Memory B cell (primary cell): ENCODE measurements around the gene TMF1.

Experiments used
- ATAC-seq: fragments of 150-1000 bp; cut with Tn5 transposase; 2 replicates; pipeline ENCODE4 v1.10.0; 2021; ENCODE audit warnings: low read depth, mild to moderate bottlenecking, moderate library complexity
- DNase-seq, 2 donors: peaks; one replicate each; pipeline ENCODE4 v3.0.0; 2022; ENCODE audit warnings: low spot score in 2 of 2
- H3K27ac Mint-ChIP-seq: one replicate; pipeline ENCODE4 v1.8.0; 2022; ENCODE audit warnings: mild to moderate bottlenecking, moderate library complexity, mixed read lengths
- H3K27me3 Mint-ChIP-seq: one replicate; pipeline ENCODE4 v1.8.0; 2022; ENCODE audit warnings: mixed read lengths
- H3K36me3 Mint-ChIP-seq: one replicate; pipeline ENCODE4 v1.8.0; 2022; ENCODE audit warnings: mild to moderate bottlenecking, mixed read lengths
- H3K4me1 Mint-ChIP-seq: one replicate; pipeline ENCODE4 v1.8.0; 2022; ENCODE audit warnings: mixed read lengths
- H3K4me3 Mint-ChIP-seq: one replicate; pipeline ENCODE4 v1.8.0; 2022; ENCODE audit warnings: mild to moderate bottlenecking, moderate library complexity, mixed read lengths
- H3K9me3 Mint-ChIP-seq: one replicate; pipeline ENCODE4 v1.8.0; 2022; ENCODE audit warnings: mixed read lengths

TMF1 gene

DNA sequence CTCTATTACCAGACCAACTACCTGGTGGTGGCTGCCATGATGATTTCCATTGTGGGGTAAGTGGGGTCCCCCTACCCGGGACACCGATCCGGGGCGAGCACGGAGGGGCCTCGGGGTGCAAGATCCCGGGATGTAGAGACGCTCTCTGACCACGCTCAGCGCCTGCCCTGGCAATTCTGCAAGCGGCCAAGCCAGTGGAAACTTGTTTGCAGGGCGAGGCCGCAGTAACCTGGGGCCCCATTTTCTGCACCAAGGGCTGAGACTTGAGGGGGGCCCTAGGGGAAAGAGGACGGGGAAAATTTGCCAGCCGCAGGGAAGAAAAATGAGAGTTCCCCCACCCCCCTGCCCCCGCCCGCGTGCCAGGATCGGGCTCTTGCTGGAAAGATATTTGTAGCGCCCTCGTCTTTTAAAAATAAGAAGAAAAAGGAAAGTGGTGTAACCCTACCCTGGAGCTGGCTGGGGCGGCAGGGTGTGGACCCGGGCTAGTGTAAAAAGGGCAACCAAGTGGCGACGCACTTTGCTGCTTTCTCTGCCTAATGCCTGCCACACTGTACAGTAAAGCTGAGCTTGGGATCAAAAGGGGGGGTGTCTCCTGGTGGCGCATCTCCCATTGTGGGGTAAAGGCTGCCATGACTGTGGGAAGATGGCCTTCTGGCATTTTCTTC is 33.2 kb upstream of the TMF1 start:
- H3K36me3 Mint-ChIP-seq = peaks cover 7% of the 10 kb centered on the region
- H3K4me3 Mint-ChIP-seq = peak overlapping the region; percentile 98
- H3K27ac Mint-ChIP-seq = peak overlapping the region; percentile 99
- no peaks in the 10 kb centered on the region for H3K27me3 Mint-ChIP-seq
- ATAC-seq (no peak), DNase-seq (no peak)
- H3K9me3 Mint-ChIP-seq = no peaks in the 10 kb centered on the region
- peaks cover 49% of the 10 kb centered on the region for H3K4me1 Mint-ChIP-seq

DNA sequence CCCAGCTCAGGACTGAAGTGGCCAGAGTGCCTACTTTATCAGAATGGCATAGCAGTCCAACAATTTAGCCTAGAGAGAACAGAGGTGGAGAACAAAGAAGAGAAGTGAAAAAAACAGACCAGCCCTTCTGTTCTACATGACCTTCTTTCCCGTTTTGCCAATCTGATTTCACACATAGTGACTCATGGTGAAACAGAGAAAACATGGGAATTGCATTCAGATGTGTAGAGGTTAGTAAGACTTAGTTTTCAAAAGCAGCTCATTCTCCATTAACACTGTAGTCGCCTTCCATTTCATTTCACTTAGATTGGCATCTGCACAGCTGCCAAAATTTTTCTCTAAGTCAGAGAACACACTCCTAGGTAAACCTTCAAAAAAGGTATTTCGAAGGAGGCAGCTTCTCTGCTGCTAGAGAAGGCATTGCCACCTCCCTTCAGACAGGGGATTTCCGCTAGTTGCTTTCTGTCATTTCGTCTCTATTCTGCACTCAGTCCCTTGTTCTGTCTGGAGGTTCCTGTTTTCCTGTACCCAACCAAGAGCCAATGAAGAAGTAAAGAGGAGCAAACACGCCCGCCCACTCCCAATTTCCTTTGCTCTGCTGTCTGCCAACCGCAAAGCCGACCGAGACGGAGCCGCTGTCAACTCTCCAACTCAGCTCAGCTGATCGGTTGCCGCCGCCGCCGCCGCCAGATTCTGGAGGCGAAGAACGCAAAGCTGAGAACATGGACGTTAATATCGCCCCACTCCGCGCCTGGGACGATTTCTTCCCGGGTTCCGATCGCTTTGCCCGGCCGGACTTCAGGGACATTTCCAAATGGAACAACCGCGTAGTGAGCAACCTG is 32.4 kb upstream of the TMF1 start, which contains the start of gene ARL6IP5:
Gene ARL6IP5, plus strand, starts transcription at position 612 of the 842 bp plus-strand sequence. Its CDS starts 111 bp downstream, at position 723.
- Mint-ChIP-seq H3K4me3 (peak within 1 kb of the TSS; percentile 98), H3K27me3 (no peaks in the 10 kb centered on the region), H3K4me1 (peaks cover 42% of the 10 kb centered on the region), H3K36me3 (peaks cover 5% of the 10 kb centered on the region), H3K9me3 (no peaks in the 10 kb centered on the region), H3K27ac (peak within 1 kb of the TSS; percentile 99)
- DNase-seq (peak; percentile 79 to 90), ATAC-seq (peak; percentile 77)

DNA sequence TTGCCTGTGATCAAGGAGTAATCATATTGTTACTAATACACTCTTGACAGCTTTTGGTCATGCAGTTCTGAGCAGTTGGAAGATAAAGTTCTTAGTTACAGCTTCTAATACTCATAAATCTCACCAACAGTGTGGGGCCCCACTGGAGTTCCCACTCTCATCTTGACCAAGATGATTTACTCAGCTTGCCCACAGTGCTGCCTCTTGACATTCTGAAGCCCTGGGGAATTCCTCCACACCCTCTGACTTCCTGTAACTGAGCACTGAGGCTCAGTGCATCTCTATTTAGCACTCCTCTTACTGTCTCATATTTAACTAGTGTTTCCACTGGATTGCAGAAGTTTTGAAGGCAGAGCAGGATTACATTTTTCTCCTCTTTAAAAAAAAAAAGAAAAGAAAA is 30.7 kb upstream of the TMF1 start:
- DNase-seq (peak in 1 of 2 donors; percentile 48), ATAC-seq (peak; percentile 40)
- Mint-ChIP-seq H3K27ac (peak overlapping the region; percentile 99), H3K4me3 (peak overlapping the region; percentile 65), H3K27me3 (no peaks in the 10 kb centered on the region), H3K4me1 (peaks cover 38% of the 10 kb centered on the region), H3K36me3 (no peaks in the 10 kb centered on the region), H3K9me3 (no peaks in the 10 kb centered on the region)

DNA sequence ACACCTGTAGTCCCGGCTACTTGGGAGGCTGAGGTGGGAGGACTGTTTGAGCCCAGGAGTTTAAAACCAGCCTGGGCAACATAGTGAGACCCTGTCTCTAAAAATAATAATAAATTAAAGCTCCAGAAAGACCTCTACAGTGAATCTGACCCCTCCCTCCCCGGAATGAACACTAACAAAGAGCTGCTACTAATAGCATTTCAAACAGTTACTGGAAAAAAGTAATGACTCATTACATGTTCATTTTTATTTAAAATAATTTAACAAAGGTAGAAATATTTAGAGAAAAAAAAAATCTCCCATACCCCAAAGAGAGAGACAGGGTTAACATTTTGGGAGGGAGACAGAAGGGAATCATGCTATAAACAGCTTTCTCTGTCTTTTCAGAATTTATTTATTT is 30.2 kb upstream of the TMF1 start:
- Mint-ChIP-seq H3K36me3 (no peaks in the 10 kb centered on the region), H3K4me3 (no peak overlapping the region), H3K4me1 (peaks cover 40% of the 10 kb centered on the region), H3K27me3 (no peaks in the 10 kb centered on the region), H3K27ac (peak overlapping the region; percentile 99), H3K9me3 (no peaks in the 10 kb centered on the region)
- DNase-seq (no peak), ATAC-seq (no peak)

DNA sequence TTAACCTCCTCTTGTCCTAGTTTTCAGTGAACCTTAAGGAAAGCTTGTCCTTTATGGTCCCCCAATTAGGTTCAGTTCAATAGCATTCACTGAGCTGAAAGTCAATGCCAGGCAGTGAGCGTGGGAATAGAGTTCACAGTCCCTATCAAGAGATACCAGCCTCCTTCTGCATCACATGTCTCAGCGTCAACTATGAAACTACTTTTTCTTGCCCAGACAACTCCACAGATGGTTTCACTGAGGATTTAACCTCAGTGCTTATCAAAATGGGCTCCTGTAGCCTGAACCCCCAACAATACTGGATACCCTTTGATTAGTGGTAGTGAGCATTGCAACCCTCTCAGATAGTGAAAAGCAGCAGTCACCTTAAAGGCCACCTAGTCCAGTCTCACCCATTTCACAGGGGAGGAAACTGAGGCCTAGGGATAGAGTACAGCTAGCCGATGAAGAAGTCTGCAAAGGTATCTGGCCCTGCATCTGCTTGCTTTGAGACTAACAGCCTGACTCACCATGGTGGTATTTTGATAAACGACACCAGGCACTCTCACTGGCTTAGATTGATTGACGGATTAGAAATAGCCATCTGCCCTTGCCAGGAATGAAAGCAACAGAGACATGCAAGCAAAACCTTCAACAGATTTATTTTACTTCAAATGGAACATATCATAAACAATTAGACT is 29.6 kb upstream of the TMF1 start:
- H3K4me3 Mint-ChIP-seq = peak overlapping the region; percentile 47
- peak overlapping the region; percentile 99 for H3K27ac Mint-ChIP-seq
- H3K27me3 Mint-ChIP-seq = no peaks in the 10 kb centered on the region
- ATAC-seq (no peak), DNase-seq (no peak)
- peaks cover under 1% of the 10 kb centered on the region for H3K36me3 Mint-ChIP-seq
- H3K9me3 Mint-ChIP-seq = no peaks in the 10 kb centered on the region
- peaks cover 40% of the 10 kb centered on the region for H3K4me1 Mint-ChIP-seq

DNA sequence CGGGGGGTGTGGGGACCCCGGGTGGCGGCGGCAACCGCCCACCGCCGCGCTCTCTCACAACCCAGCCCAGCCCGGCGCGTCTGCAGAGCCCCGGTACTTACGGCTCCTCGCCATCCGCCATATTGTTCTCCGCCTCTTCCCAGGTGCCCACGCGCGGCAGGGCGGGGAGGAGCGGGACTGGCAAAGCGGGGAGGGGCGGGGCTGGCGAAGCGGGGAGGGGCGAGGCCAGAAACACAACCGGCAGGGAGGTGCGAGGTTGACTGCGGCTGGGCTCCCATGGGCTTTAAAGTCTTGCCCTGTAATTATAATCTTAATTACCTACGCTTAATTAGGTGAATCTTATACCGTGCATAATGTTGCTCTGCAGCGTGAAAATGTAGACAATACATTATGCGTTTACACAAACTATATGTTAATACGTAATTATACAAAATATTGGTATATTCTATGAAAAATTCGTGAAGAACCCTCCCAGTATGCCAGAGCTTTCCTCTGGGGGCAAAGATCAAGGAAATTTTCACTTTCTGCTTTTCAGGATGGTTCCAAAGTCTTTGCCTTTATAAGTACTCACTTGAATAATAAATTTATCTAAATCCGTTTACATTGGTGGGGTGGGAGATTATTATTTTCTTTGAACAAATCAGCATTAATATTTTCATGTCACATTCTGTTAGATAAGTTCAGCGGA is 28.2 kb upstream of the TMF1 start, which contains the start of gene UBA3:
Gene UBA3, minus strand, starts transcription at position 133 of the 688 bp plus-strand sequence. Its CDS starts 12 bp downstream, at position 121.
- peaks cover 36% of the 10 kb centered on the region for H3K4me1 Mint-ChIP-seq
- peak; percentile 72 to 77 for DNase-seq
- H3K36me3 Mint-ChIP-seq = peaks cover 2% of the 10 kb centered on the region
- peak; percentile 66 for ATAC-seq
- H3K9me3 Mint-ChIP-seq = no peaks in the 10 kb centered on the region
- peak within 1 kb of the TSS; percentile 99 for H3K27ac Mint-ChIP-seq
- H3K4me3 Mint-ChIP-seq = peak within 1 kb of the TSS; percentile 84
- H3K27me3 Mint-ChIP-seq = no peaks in the 10 kb centered on the region

DNA sequence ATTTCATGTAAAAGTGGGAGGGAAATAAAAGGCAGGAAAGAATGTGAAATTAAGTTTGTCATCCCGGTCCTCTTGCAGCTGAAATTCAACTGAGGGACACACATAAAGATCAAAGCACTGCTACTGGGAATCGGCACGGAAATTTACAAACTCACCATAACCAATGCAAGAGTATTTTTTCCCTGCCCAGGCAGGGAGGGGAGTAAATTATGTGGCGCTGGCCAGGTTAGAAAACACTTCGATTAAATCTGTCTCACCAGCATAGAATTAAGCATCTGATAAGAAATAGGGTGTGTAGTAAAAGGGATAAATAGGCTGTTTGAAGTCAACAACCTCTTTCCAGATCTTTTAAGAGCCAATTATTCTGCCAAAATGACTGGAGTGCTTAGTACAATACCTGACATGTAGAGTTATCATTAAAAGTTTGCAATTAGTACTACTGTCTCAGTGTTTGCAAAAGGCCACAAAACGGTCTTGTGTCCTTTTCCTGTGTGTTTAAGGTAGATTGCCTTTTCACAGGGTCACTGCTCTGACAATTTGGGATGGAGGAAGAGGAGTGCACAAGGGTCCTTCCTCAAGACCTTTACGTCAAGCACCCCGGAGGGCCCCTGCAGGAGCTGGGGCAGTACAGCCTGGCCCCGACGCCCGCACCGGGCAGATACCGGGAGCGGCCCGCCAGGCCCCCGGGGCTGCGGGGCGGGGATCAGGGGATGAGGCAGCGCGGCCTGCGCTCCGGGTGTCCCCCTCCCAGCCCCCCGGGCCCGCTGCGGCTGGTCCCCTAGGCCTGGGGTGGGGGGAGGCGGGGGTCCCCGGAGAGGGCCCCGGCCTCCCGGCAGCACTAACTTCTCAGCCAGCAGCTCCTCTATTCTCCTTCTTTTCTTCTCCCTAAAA is 27.4 kb upstream of the TMF1 start:
- ATAC-seq (no peak), DNase-seq (no peak)
- Mint-ChIP-seq H3K36me3 (peaks cover 2% of the 10 kb centered on the region), H3K27ac (peak overlapping the region; percentile 99), H3K4me1 (peaks cover 35% of the 10 kb centered on the region), H3K27me3 (no peaks in the 10 kb centered on the region), H3K4me3 (peak overlapping the region; percentile 84), H3K9me3 (no peaks in the 10 kb centered on the region)

DNA sequence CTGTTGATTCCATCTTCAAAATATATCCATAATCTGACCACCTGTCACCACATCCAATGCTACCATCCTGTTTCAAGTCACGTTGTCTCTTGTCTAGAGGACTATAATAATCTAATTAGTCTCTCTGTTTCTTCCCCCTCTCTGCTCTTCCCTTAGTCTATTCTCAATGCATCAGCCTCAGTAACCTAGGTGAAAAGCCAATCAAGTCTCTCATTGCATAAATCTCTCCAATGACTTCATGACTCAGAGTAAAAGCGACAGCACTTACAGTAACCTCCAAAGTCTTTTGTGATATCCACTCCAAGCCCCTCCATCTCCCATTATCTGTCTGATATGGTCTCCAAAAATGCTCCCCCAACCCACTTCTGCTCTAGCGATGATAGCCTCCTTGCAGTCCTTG is 20.8 kb upstream of the TMF1 start:
- Mint-ChIP-seq H3K4me3 (no peak overlapping the region), H3K27ac (peak overlapping the region; percentile 43), H3K9me3 (no peaks in the 10 kb centered on the region), H3K36me3 (peaks cover 23% of the 10 kb centered on the region), H3K4me1 (peaks cover 21% of the 10 kb centered on the region), H3K27me3 (no peaks in the 10 kb centered on the region)
- DNase-seq (no peak), ATAC-seq (no peak)

DNA sequence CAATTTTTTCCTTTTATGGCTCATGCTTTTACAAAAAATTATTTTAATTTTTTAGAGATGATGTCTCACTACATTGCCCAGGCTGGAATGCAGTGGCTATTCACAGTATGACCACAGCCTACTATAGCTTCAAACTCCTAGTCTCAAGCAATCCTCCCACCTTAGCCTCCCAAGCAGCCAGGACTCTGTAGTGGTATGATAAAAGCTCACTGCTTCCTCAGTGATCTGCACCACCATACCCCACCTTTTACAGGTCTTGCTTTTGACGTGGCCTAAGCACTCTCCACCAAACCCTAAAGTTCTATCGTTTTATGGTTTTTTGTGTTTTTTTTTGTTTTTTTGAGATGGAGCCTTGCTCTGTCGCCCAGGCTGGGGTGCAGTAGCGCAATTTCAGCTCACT is 14.0 kb upstream of the TMF1 start:
- peaks cover 18% of the 10 kb centered on the region for H3K36me3 Mint-ChIP-seq
- DNase-seq = no peak
- H3K27me3 Mint-ChIP-seq = no peaks in the 10 kb centered on the region
- H3K4me3 Mint-ChIP-seq = no peak overlapping the region
- H3K9me3 Mint-ChIP-seq = no peaks in the 10 kb centered on the region
- H3K27ac Mint-ChIP-seq = no peak overlapping the region
- ATAC-seq = no peak
- peaks cover 4% of the 10 kb centered on the region for H3K4me1 Mint-ChIP-seq

DNA sequence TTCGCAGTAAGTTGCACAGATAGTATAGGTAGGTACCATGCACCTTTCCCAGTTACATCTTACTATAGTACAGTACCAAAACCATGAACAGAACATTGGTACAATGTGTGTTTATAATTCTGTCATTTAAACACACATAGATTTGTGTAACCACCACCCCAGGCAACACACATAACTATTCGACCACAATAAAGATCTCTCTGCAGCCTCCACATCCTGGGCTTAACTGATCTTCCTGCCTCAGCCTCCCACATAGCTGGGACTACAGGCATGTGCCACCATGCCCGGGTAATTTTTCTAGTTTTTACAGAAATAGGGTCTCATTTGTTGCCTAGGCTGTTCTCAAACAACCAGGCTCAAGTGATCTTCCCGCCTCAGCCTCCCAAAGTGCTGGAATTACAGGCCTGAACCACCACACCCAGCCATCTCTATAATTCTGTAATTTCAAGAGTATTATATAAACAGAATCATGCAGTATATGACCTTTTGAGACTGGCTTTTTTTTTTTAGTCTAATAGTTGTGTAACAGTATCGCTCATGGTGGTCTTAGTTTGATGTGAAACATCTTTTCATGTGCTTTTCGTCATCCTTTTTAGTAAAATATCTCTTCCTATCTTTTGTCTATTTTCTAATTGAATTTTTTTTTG is 13.3 kb upstream of the TMF1 start:
- ATAC-seq (no peak), DNase-seq (no peak)
- peaks cover 19% of the 10 kb centered on the region for H3K36me3 Mint-ChIP-seq
- no peaks in the 10 kb centered on the region for H3K4me1 Mint-ChIP-seq
- no peaks in the 10 kb centered on the region for H3K9me3 Mint-ChIP-seq
- no peak overlapping the region for H3K27ac Mint-ChIP-seq
- H3K27me3 Mint-ChIP-seq = no peaks in the 10 kb centered on the region
- H3K4me3 Mint-ChIP-seq = no peak overlapping the region

DNA sequence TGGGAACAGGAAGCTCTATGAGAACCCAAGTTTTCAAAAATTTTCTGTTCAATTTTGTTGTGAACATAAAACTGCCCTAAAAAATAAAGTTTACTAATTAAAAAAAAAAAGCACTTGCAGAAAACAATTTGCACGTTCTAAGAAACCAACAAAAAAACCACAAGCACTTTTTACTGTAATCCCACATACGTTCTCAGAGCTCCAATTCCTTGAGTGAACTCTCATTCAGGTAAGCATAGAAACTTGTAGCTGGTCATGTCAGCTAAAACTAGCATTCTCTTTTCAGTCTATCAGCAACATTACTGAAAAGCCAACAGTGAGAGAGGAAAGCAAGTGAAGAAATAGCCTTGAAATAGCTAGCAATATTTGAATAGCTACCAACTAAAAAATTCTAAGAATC is 11.5 kb upstream of the TMF1 start:
- Mint-ChIP-seq H3K4me1 (peaks cover 12% of the 10 kb centered on the region), H3K36me3 (peaks cover 30% of the 10 kb centered on the region), H3K27ac (peak overlapping the region; percentile 60), H3K4me3 (no peak overlapping the region), H3K27me3 (no peaks in the 10 kb centered on the region), H3K9me3 (no peaks in the 10 kb centered on the region)
- no peak for ATAC-seq
- no peak for DNase-seq

DNA sequence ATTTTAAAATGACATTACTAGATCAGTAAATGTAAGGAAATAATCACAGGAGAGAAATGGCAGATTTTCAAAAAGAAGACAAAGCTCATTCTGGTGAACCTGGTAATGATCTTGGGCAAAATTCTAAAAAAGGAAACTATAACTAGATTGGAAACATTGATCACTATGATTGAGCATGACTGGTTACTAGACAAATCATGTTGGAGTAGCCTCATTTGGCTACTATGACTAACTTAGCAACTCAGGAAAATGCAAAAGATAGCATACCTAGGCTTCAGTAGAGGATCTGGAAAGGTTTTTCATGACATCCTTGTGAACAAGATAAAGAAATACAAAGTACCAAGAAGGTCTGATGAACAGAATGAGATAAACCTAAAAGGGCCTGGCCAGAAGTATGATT is 7.6 kb upstream of the TMF1 start:
- Mint-ChIP-seq H3K27me3 (no peaks in the 10 kb centered on the region), H3K4me1 (peaks cover 17% of the 10 kb centered on the region)

DNA sequence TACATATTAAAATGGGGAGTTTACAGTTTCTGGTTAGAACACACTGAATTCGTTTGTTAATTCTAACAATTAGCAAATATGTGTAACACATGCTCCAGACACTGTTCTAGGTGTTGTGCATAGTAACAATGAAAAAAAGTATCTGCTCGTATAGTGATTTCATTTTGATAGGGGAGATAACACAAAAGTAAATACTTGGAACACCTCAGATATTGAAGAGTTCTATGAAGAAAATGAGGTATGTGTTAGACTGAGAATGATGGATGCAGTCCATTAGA is 6.8 kb upstream of the TMF1 start:
- Mint-ChIP-seq H3K27me3 (no peaks in the 10 kb centered on the region), H3K4me1 (peaks cover 17% of the 10 kb centered on the region), H3K4me3 (peak overlapping the region; percentile 3), H3K27ac (peak overlapping the region; percentile 92), H3K36me3 (peaks cover 30% of the 10 kb centered on the region), H3K9me3 (no peaks in the 10 kb centered on the region)
- DNase-seq (no peak), ATAC-seq (no peak)

More for the DNA sequence above, 7.6 kb upstream of the TMF1 start:
- Mint-ChIP-seq H3K27ac (peak overlapping the region; percentile 92), H3K36me3 (peaks cover 32% of the 10 kb centered on the region), H3K9me3 (no peaks in the 10 kb centered on the region), H3K4me3 (no peak overlapping the region)
- DNase-seq (no peak), ATAC-seq (no peak)
